Upper lobe of right lung (tissue), 1 donor: ENCODE data around the gene USP36. TPM values are rescaled to one million over a fixed set of nuclear protein-coding genes. Genes with fewer than 3 reads are reported as not detected.
"Not testable (repeated sequence)": the region's sequence is repeated elsewhere in the genome, so short reads cannot be mapped to it uniquely, and the experiment has no call there.

Experiments used
- ATAC-seq: fragments of 200-7000 bp; cut with Tn5 transposase; one replicate; pipeline ENCODE4 v1.9.1; 2020; ENCODE audit warnings: mild to moderate bottlenecking, moderate library complexity
- DNase-seq: peaks from one replicate; pipeline ENCODE4 v3.0.0-alpha.2; 2020
- H3K27ac ChIP-seq: fragments of 200-600 bp; one replicate; pipeline ENCODE4 v1.8.0; 2022
- H3K27me3 ChIP-seq: fragments of 200-600 bp; one replicate; pipeline ENCODE4 v1.8.0; 2022; ENCODE audit warnings: mild to moderate bottlenecking
- H3K36me3 ChIP-seq: fragments of 200-600 bp; one replicate; pipeline ENCODE4 v1.8.0; 2022
- H3K4me1 ChIP-seq: fragments of 200-600 bp; one replicate; pipeline ENCODE4 v1.8.0; 2022
- H3K4me3 ChIP-seq: fragments of 200-600 bp; one replicate; pipeline ENCODE4 v1.8.0; 2022; ENCODE audit warnings: mild to moderate bottlenecking
- H3K9me3 ChIP-seq: fragments of 200-600 bp; one replicate; pipeline ENCODE4 v1.8.0; 2022
- intact Hi-C: fragments of 100-400 bp; cut with DNase I; formaldehyde crosslinking; loops from one replicate; pipeline ENCODE4 v1.11.0; 2022
- total RNA-seq: library from RNA; stranded (reverse); fragmentation: NEBNext Ultra II Directional; extraction: Animal tissue kit (Norgen Biotek cat#: 25700); gene quantifications from one replicate; pipeline ENCODE4 v1.2.1, GENCODE V29; 2021
- TF ChIP-seq, protein P1 (sequence below): fragments of 200-600 bp; IDR thresholded peaks from one replicate; pipeline ENCODE4 v1.8.0; 2022; ENCODE audit warnings: antibody characterized with exemption
- donor health status: DM: no; HTN: yes; CAD: no; lungs with severe emphysema.

The USP36 gene
- total RNA-seq, 1 donor from 2014 or later = 69.6 TPM

GRCh38 chr17:78781893-78782304 is 58.7 kb downstream of the USP36 start, which contains the start of gene CYTH1:
TSS of gene CYTH1 (minus strand) at chr17:78782273. CDS start at chr17:78782223, 50 bp downstream.
- Histone ChIP-seq H3K27ac (peak within 1 kb of the TSS; percentile 93), H3K36me3 (no peaks in the 10 kb centered on the region), H3K4me1 (peaks cover 24% of the 10 kb centered on the region), H3K27me3 (no peaks in the 10 kb centered on the region), H3K9me3 (no peaks in the 10 kb centered on the region), H3K4me3 (peak within 1 kb of the TSS; percentile 83)
- TF ChIP-seq, protein P1, sequence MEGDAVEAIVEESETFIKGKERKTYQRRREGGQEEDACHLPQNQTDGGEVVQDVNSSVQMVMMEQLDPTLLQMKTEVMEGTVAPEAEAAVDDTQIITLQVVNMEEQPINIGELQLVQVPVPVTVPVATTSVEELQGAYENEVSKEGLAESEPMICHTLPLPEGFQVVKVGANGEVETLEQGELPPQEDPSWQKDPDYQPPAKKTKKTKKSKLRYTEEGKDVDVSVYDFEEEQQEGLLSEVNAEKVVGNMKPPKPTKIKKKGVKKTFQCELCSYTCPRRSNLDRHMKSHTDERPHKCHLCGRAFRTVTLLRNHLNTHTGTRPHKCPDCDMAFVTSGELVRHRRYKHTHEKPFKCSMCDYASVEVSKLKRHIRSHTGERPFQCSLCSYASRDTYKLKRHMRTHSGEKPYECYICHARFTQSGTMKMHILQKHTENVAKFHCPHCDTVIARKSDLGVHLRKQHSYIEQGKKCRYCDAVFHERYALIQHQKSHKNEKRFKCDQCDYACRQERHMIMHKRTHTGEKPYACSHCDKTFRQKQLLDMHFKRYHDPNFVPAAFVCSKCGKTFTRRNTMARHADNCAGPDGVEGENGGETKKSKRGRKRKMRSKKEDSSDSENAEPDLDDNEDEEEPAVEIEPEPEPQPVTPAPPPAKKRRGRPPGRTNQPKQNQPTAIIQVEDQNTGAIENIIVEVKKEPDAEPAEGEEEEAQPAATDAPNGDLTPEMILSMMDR = no peak
- intact Hi-C loops = no loop called here
- no peak for ATAC-seq
- DNase-seq = no peak

DNA sequence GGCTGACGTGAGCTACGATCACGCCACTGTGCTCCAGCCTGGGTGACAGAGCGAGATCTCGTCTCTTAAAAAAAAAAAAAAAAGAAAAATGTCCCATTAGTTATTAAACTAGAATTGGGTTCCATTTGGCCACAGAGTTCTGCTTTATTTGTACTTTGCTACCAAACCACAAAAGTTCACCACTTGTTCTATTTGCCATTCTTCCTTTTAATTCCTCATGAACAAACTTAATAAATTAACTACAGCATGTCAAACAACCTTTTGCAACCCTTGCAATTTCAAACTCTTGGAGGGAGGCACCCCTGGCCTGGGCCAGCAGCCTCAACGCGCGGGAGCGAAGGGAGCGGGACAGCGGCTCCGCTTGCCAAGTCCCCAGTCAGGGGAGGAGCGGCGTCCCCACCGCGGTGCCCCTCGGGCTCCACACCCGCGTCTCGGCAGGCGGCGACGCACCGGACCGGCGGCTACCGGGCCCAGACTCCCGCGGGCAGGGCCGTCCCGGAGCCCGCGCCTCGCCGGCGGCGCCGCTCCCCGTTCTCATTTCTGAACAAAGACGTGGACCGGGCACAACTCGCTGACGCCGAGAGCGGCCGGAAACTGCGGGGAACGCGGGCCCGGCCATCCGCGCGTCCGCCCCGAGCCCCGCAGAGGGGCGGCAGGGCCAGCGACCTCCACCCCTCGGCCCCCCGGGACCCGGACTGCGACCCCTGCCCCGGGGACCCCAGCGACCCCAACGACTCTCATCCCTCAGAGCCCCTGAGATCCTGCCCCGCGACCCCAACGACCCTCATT is 59.3 kb downstream of the USP36 start:
- H3K4me1 ChIP-seq = peaks cover 24% of the 10 kb centered on the region
- intact Hi-C loops = no loop called here
- peak; percentile 24 for ATAC-seq

DNA sequence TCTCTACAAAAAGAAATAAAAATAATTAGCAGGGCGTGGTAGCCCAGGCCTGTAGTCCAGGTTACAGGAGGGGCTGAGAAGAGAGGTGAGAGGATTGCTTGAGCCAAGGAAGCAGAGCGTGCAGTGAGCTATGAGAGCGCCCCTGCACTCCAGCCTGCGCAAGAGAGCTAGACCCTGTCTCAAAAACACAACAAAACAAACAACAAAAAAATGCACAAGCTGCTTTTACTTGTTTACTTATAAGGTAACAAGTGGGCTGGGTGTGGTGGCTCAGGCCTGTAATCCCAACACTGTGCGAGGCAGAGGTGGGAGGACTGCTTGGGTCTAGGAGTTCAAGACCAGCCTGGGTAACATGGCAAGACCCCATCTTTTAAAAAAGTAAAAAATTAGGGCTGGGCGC is 60.3 kb downstream of the USP36 start:
- Histone ChIP-seq H3K27me3 (no peaks in the 10 kb centered on the region), H3K4me1 (peaks cover 25% of the 10 kb centered on the region), H3K4me3 (peak overlapping the region; percentile 83), H3K27ac (peak overlapping the region; percentile 93), H3K36me3 (no peaks in the 10 kb centered on the region), H3K9me3 (no peaks in the 10 kb centered on the region)
- intact Hi-C loops = no loop called here
- TF ChIP-seq, protein P1 = no peak
- ATAC-seq (no peak), DNase-seq (peak; percentile 64)

More for the DNA sequence above, 59.3 kb downstream of the USP36 start:
- Histone ChIP-seq H3K27me3 (no peaks in the 10 kb centered on the region), H3K36me3 (no peaks in the 10 kb centered on the region), H3K27ac (peak overlapping the region; percentile 93), H3K9me3 (no peaks in the 10 kb centered on the region), H3K4me3 (peak overlapping the region; percentile 83)
- DNase-seq = peak; percentile 86
- TF ChIP-seq, protein P1 = no peak

DNA sequence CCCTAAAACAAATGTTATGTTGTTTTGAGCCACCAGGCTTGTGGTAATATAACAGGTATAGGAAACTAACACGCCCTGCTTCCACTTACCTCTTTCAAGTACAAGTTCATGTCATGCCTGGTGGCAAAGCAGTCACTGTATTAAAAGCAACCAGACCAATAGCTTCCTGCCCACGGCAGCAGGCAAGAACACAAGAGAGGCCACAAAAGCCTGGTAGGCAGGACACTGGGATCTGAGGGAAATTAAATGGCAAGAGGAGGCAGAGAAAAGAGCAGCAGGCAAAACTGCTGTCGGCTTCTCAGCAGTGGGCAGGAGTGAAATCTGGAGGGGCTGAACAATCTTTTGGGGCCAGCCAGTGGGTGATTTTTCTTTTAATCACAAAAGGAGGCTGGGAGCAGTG is 60.8 kb downstream of the USP36 start:
- Histone ChIP-seq H3K9me3 (no peaks in the 10 kb centered on the region), H3K27ac (peak overlapping the region; percentile 93), H3K4me1 (peaks cover 30% of the 10 kb centered on the region), H3K36me3 (no peaks in the 10 kb centered on the region), H3K27me3 (no peaks in the 10 kb centered on the region), H3K4me3 (peak overlapping the region; percentile 83)
- intact Hi-C loops = no loop called here
- TF ChIP-seq, protein P1 = no peak
- DNase-seq = peak; percentile 43
- ATAC-seq = peak; percentile 3

- H3K36me3 ChIP-seq, H3K27me3 ChIP-seq, H3K9me3 ChIP-seq, DNase-seq, ATAC-seq, intact Hi-C loops: not testable (repeated sequence)
- Histone ChIP-seq H3K27ac (peak overlapping the region; percentile 93), H3K4me1 (peaks cover 35% of the 10 kb centered on the region), H3K4me3 (peak overlapping the region; percentile 83)
Measured at GRCh38 chr17:78779286-78779651, 61.3 kb downstream of the USP36 start.

DNA sequence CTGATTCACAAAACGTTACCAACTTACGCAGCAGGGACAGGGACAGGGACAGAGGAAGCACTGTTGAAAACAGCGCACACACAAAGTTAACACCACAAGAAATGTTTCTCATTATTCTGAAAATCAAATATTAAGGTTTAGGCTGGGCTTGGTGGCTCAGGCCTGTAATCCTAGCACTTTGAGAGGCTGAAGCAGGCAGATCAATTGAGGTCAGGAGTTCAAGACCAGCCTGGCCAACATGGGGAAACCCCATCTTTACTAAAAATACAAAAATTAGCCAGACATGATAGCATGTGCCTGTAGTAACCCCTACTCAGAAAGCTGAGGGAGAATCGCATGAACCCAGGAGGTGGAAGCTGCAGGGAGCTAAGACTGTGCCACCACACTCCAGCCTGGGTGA is 62.7 kb downstream of the USP36 start:
- intact Hi-C loops = no loop called here
- H3K4me3 ChIP-seq = no peak overlapping the region
- no peaks in the 10 kb centered on the region for H3K9me3 ChIP-seq
- no peaks in the 10 kb centered on the region for H3K36me3 ChIP-seq
- no peaks in the 10 kb centered on the region for H3K27me3 ChIP-seq
- H3K27ac ChIP-seq = no peak overlapping the region
- TF ChIP-seq, protein P1 = no peak
- DNase-seq = no peak
- ATAC-seq = no peak
- H3K4me1 ChIP-seq = peaks cover 42% of the 10 kb centered on the region
